Measurements from ENCODE around the gene IL36B. TPM values are rescaled to one million over a fixed set of nuclear protein-coding genes. Genes with fewer than 3 reads are reported as not detected.

Gene IL36B
- total RNA-seq, 1 donor from 2014 or later, result not detected

GRCh38 chr2:113005030-113005509 lies 47.6 kb downstream of the IL36B start, which contains the start of gene IL36A:
TSS of gene IL36A (plus strand) at chr2:113005459. CDS start at chr2:113005872, 413 bp downstream.
- no peaks in the 10 kb centered on the region for H3K4me1 Mint-ChIP-seq (ENCODE audit: unreplicated experiment)

GRCh38 chr2:113002677-113003076 lies 50.0 kb downstream of the IL36B start:
- Mint-ChIP-seq H3K4me1 (ENCODE audit: unreplicated experiment) (no peaks in the 10 kb centered on the region), H3K9me3 (ENCODE audit: unreplicated experiment) (peaks cover 23% of the 10 kb centered on the region), H3K4me3 (ENCODE audit: unreplicated experiment) (no peak overlapping the region), H3K27ac (ENCODE audit: unreplicated experiment) (no peak overlapping the region), H3K36me3 (ENCODE audit: unreplicated experiment) (peaks cover 2% of the 10 kb centered on the region), H3K27me3 (ENCODE audit: unreplicated experiment) (peaks cover 34% of the 10 kb centered on the region)
- DNase-seq (ENCODE audit: extremely low spot score, unreplicated experiment), result no peak
- no peak for TF ChIP-seq CTCF (IDR thresholded peaks at IDR 0.05)

More at GRCh38 chr2:113005030-113005509, 47.6 kb downstream of the IL36B start, which contains the start of gene IL36A:
- no peak for DNase-seq (ENCODE audit: extremely low spot score, unreplicated experiment)
- peaks cover 2% of the 10 kb centered on the region for H3K36me3 Mint-ChIP-seq (ENCODE audit: unreplicated experiment)
- no peak within 1 kb of the TSS for H3K4me3 Mint-ChIP-seq (ENCODE audit: unreplicated experiment)
- H3K9me3 Mint-ChIP-seq (ENCODE audit: unreplicated experiment), result peaks cover 18% of the 10 kb centered on the region
- H3K27me3 Mint-ChIP-seq (ENCODE audit: unreplicated experiment), result peaks cover 38% of the 10 kb centered on the region
- no peak within 1 kb of the TSS for H3K27ac Mint-ChIP-seq (ENCODE audit: unreplicated experiment)
- TF ChIP-seq CTCF (IDR thresholded peaks at IDR 0.05), result no peak

GRCh38 chr2:113000436-113000835 lies 52.2 kb downstream of the IL36B start:
- Mint-ChIP-seq H3K27ac (ENCODE audit: unreplicated experiment) (no peak overlapping the region), H3K36me3 (ENCODE audit: unreplicated experiment) (peaks cover 2% of the 10 kb centered on the region), H3K4me1 (ENCODE audit: unreplicated experiment) (no peaks in the 10 kb centered on the region), H3K27me3 (ENCODE audit: unreplicated experiment) (peaks cover 22% of the 10 kb centered on the region), H3K9me3 (ENCODE audit: unreplicated experiment) (peaks cover 23% of the 10 kb centered on the region), H3K4me3 (ENCODE audit: unreplicated experiment) (no peak overlapping the region)
- no peak for DNase-seq (ENCODE audit: extremely low spot score, unreplicated experiment)
- TF ChIP-seq CTCF (IDR thresholded peaks at IDR 0.05), result no peak

GRCh38 chr2:112997151-112997550 lies 55.5 kb downstream of the IL36B start:
- no peak for TF ChIP-seq CTCF (IDR thresholded peaks at IDR 0.05)
- no peak overlapping the region for H3K4me3 Mint-ChIP-seq (ENCODE audit: unreplicated experiment)
- H3K36me3 Mint-ChIP-seq (ENCODE audit: unreplicated experiment), result peaks cover 2% of the 10 kb centered on the region
- peaks cover 42% of the 10 kb centered on the region for H3K27me3 Mint-ChIP-seq (ENCODE audit: unreplicated experiment)
- peaks cover 29% of the 10 kb centered on the region for H3K9me3 Mint-ChIP-seq (ENCODE audit: unreplicated experiment)
- H3K4me1 Mint-ChIP-seq (ENCODE audit: unreplicated experiment), result no peaks in the 10 kb centered on the region
- no peak for DNase-seq (ENCODE audit: extremely low spot score, unreplicated experiment)
- H3K27ac Mint-ChIP-seq (ENCODE audit: unreplicated experiment), result no peak overlapping the region

- Mint-ChIP-seq H3K9me3 (ENCODE audit: unreplicated experiment) (peaks cover 30% of the 10 kb centered on the region), H3K4me3 (ENCODE audit: unreplicated experiment) (no peak overlapping the region), H3K27ac (ENCODE audit: unreplicated experiment) (no peak overlapping the region), H3K36me3 (ENCODE audit: unreplicated experiment) (peaks cover 2% of the 10 kb centered on the region), H3K27me3 (ENCODE audit: unreplicated experiment) (peaks cover 47% of the 10 kb centered on the region), H3K4me1 (ENCODE audit: unreplicated experiment) (no peaks in the 10 kb centered on the region)
- DNase-seq (ENCODE audit: extremely low spot score, unreplicated experiment), result no peak
- no peak for TF ChIP-seq CTCF (IDR thresholded peaks at IDR 0.05)
These were observed 56.0 kb downstream of the IL36B start for GRCh38 chr2:112996635-112997034.
